ENCODE results near the gene TNN.

- TF ChIP-seq CTCF (IDR thresholded peaks at IDR 0.05) = no peak
- TF ChIP-seq POLR2A (IDR thresholded peaks at IDR 0.05) = no peak
- no peak for TF ChIP-seq EP300 (IDR thresholded peaks at IDR 0.05)
These were observed 88.3 kb downstream of the TNN start for GRCh38 chr1:175155936-175156335.

All from ovary (tissue), 3 donors.